ENCODE measurements around the gene GP2. TPM values are rescaled to one million over a fixed set of nuclear protein-coding genes. Genes with fewer than 3 reads are reported as not detected.

GP2 gene
- total and polyA plus RNA-seq, 9 donors, result 0.30 to 21.0 (median 2.0) TPM; not detected in 4

DNA sequence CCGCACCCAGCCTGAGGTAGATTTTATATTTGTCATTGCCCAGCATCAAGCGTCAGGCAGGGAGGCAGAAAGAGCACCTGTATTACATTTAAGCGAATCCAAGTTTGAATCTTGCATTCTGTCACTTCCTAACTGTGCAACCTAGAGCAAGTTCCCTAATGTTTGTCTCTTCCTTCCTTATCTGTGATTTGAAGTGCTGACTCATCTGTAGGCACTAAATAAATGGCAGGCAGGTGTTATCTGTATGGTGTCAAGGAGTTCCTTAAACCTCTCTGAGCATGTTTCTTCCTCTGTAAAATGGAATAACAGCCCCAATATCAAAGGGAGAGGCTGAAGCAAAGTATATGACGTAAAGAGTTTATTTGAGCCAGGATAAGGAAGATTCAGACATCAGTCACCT, 24.3 kb downstream of the GP2 start:
- intact Hi-C loops (cut with DNase I), result no loop called here
- Histone ChIP-seq H3K27me3 (no peaks in the 10 kb centered on the region), H3K27ac (no peak overlapping the region), H3K9me3 (no peaks in the 10 kb centered on the region), H3K36me3 (no peaks in the 10 kb centered on the region), H3K4me3 (no peak overlapping the region), H3K4me1 (ENCODE audit: insufficient read depth) (no peaks in the 10 kb centered on the region)
- DNase-seq, result no peak
- no peak for TF ChIP-seq EP300 (IDR thresholded peaks at IDR 0.05)
- TF ChIP-seq POLR2A (IDR thresholded peaks at IDR 0.05), result no peak
- TF ChIP-seq, protein P1, sequence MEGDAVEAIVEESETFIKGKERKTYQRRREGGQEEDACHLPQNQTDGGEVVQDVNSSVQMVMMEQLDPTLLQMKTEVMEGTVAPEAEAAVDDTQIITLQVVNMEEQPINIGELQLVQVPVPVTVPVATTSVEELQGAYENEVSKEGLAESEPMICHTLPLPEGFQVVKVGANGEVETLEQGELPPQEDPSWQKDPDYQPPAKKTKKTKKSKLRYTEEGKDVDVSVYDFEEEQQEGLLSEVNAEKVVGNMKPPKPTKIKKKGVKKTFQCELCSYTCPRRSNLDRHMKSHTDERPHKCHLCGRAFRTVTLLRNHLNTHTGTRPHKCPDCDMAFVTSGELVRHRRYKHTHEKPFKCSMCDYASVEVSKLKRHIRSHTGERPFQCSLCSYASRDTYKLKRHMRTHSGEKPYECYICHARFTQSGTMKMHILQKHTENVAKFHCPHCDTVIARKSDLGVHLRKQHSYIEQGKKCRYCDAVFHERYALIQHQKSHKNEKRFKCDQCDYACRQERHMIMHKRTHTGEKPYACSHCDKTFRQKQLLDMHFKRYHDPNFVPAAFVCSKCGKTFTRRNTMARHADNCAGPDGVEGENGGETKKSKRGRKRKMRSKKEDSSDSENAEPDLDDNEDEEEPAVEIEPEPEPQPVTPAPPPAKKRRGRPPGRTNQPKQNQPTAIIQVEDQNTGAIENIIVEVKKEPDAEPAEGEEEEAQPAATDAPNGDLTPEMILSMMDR (IDR thresholded peaks at IDR 0.05), result no peak
- WGBS, 3 donors, result 59 to 79% (median 66%) methylated on average over 4 of the region's 4 CpGs

DNA sequence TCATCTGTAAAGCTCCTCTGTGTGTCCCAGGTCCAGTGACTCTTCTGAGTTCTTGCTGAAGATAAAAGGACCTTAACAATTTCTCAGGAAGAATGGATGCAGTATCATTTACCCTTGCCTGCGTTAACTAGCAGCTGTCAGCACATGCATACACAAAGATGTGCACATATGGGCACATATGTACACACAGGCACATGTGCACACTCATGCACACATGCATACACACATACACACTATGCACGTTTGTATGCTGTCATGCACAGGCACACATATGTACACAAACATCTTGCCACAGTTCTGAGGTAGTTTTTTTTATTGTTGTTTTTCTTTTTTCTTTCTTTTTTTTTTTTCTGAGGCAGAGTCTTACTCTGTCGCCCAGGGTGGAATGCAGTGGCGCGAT, 24.9 kb downstream of the GP2 start:
- Histone ChIP-seq H3K27me3 (no peaks in the 10 kb centered on the region), H3K9me3 (no peaks in the 10 kb centered on the region), H3K36me3 (no peaks in the 10 kb centered on the region), H3K4me3 (no peak overlapping the region), H3K4me1 (ENCODE audit: insufficient read depth) (no peaks in the 10 kb centered on the region), H3K27ac (no peak overlapping the region)
- TF ChIP-seq POLR2A (IDR thresholded peaks at IDR 0.05) (no peak), EP300 (IDR thresholded peaks at IDR 0.05) (no peak)
- TF ChIP-seq, protein P1 (IDR thresholded peaks at IDR 0.05), result no peak
- intact Hi-C loops (cut with DNase I), result no loop called here
- no peak for DNase-seq
- 57 to 66% (median 62%) methylated on average over 5 of the region's 5 CpGs for WGBS, 3 donors

DNA sequence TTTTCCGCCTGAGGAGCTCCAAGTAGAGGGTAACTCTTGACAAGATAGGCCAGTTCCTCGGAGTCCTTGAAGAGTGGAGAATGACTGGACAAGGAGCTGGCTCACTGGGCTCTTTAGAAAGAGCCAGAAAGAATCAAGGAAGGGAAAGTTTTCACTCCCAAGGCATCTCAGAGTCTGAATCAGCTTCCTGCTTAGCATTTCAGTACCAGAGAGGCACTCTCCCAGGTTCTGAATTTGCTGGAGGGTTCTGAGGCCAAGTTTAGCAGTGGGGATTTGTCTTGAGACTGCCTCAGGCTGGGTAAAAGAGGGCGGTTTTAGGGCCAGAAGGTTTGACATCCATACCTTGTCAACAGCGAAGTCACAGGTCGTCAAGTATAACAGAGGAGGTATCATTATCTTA, 25.5 kb downstream of the GP2 start:
- intact Hi-C loops (cut with DNase I), result no loop called here
- H3K36me3 ChIP-seq, result no peaks in the 10 kb centered on the region
- H3K4me3 ChIP-seq, result no peak overlapping the region
- TF ChIP-seq EP300 (IDR thresholded peaks at IDR 0.05) (no peak), POLR2A (IDR thresholded peaks at IDR 0.05) (no peak)
- TF ChIP-seq, protein P1 (IDR thresholded peaks at IDR 0.05), result no peak
- WGBS, 3 donors, result 50 to 66% (median 53%) methylated on average over 5 of the region's 5 CpGs
- no peak overlapping the region for H3K27ac ChIP-seq
- H3K4me1 ChIP-seq (ENCODE audit: insufficient read depth), result no peaks in the 10 kb centered on the region
- no peaks in the 10 kb centered on the region for H3K27me3 ChIP-seq
- DNase-seq, result no peak
- no peaks in the 10 kb centered on the region for H3K9me3 ChIP-seq

DNA sequence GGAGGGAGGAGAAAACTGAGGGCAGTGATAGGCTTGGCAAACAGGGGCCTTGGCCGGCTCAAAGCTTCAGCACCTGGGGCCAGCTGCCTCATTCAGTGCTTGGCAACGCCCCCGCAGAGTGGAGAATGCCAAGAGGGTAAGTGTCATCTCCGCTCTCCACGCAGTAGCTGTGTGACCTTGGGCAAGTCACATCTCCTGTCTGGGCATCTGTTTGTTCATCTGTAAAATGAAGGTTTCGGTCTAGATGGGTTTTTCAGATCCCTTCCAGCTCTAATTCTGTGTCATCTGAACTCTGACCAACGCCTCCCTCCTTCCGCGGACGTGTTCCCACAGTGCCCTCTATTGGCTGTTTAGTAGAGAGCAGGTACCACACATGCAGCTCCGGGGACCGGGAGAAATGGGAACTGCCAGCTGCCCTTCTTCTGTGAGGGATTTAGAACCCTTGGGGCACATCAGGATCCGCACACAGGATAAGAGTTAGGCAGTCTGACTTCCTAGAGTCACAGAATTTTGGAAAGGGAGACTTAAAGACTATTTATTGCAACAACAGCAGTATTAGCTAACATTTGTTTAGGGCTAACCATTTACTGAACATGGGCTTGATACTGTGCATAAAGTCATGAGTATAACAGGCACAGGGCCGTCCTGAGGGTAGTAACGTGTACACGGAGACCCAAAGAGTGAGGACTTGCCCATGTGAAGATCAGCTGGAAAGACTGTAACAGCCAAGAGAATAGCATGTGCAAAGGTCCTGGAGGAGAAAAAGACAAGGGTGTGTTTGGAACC, 26.8 kb downstream of the GP2 start:
- intact Hi-C loops (cut with DNase I), result no loop called here
- WGBS, 3 donors, result 11 to 15% (median 12%) methylated on average over 16 of the region's 16 CpGs
- no peaks in the 10 kb centered on the region for H3K36me3 ChIP-seq
- no peak overlapping the region for H3K4me3 ChIP-seq
- H3K9me3 ChIP-seq, result no peaks in the 10 kb centered on the region
- DNase-seq, result peak in 1 of 5 donors; percentile 12
- H3K27me3 ChIP-seq, result no peaks in the 10 kb centered on the region
- TF ChIP-seq, protein P1 (IDR thresholded peaks at IDR 0.05), result no peak
- TF ChIP-seq EP300 (IDR thresholded peaks at IDR 0.05), result no peak
- TF ChIP-seq POLR2A (IDR thresholded peaks at IDR 0.05), result no peak
- no peak overlapping the region for H3K27ac ChIP-seq
- no peaks in the 10 kb centered on the region for H3K4me1 ChIP-seq (ENCODE audit: insufficient read depth)
